Naive thymus-derived CD4-positive, alpha-beta T cell (primary cell): ENCODE data around the gene TMEM242. TPM values are rescaled to one million over a fixed set of nuclear protein-coding genes. Genes with fewer than 3 reads are reported as not detected.

Experiments used
- ATAC-seq: fragments of 150-1000 bp; cut with Tn5 transposase; 2 replicates; pipeline ENCODE4 v1.10.0; 2021; ENCODE audit warnings: mild to moderate bottlenecking, moderate library complexity
- CTCF ChIA-PET: fragments of 350-600 bp; sonication (Branson Sonifier 250); formaldehyde crosslinking; loops from one replicate; lab custom pipeline; 2021; ENCODE audit warnings: antibody characterized with exemption; lab: Charles Lee
- POLR2A ChIA-PET: fragments of 350-600 bp; sonication (Branson Sonifier 250); formaldehyde crosslinking; loops from one replicate; lab custom pipeline; 2021; ENCODE audit warnings: antibody characterized with exemption, inconsistent platforms; lab: Charles Lee
- DNase-seq, 9 donors: peaks; one replicate each; pipeline versions ENCODE4 v3.0.0 to v3.0.0-alpha.2; 2020 to 2022; ENCODE audit warnings: mixed read lengths in 1 of 9
- H3K27ac ChIP-seq: one replicate; pipeline ENCODE4 v1.7.0; 2013; ENCODE audit warnings: mild to moderate bottlenecking, low read depth, low read length, moderate library complexity
- H3K27me3 ChIP-seq, 2 donors: one replicate each; pipeline ENCODE4 v1.7.0; 2013; ENCODE audit warnings: low read length in 2 of 2, mild to moderate bottlenecking in 2 of 2, moderate library complexity in 2 of 2; ENCODE audit not compliant: control insufficient read depth in 2 of 2, insufficient read depth in 2 of 2
- H3K36me3 ChIP-seq, 3 experiments: 1 replicate in 2 of 3; 2 replicates in 1 of 3; pipeline ENCODE4 v1.7.0; 2013; ENCODE audit warnings: low read length in 3 of 3, mild to moderate bottlenecking in 3 of 3, moderate library complexity in 1 of 3; ENCODE audit not compliant: insufficient read depth in 3 of 3, control insufficient read depth in 2 of 3
- H3K4me1 ChIP-seq, 2 donors: one replicate each; pipeline ENCODE4 v1.7.0; 2013; ENCODE audit warnings: low read length in 2 of 2, mild to moderate bottlenecking in 2 of 2, moderate library complexity in 1 of 2; ENCODE audit not compliant: control insufficient read depth in 2 of 2, insufficient read depth in 2 of 2
- H3K4me3 ChIP-seq: 2 replicates; pipeline ENCODE4 v1.7.0; 2013; ENCODE audit warnings: mild to moderate bottlenecking, low read length
- H3K9me3 ChIP-seq, 3 experiments: 1 replicate in 2 of 3; 2 replicates in 1 of 3; pipeline ENCODE4 v1.7.0; 2013; ENCODE audit warnings: low read length in 3 of 3; ENCODE audit not compliant: control insufficient read depth in 2 of 3
- H3K27ac Mint-ChIP-seq, 9 donors: one replicate each; pipeline ENCODE4 v1.8.0; 2020 to 2022; ENCODE audit warnings: mixed read lengths in 9 of 9, mild to moderate bottlenecking in 8 of 9, moderate library complexity in 5 of 9, inconsistent platforms in 2 of 9
- H3K27me3 Mint-ChIP-seq, 5 donors: one replicate each; pipeline ENCODE4 v1.8.0; 2021 to 2022; ENCODE audit warnings: mixed read lengths in 5 of 5, mild to moderate bottlenecking in 1 of 5
- H3K36me3 Mint-ChIP-seq, 5 donors: one replicate each; pipeline ENCODE4 v1.8.0; 2020 to 2022; ENCODE audit warnings: mixed read lengths in 5 of 5, mild to moderate bottlenecking in 3 of 5, inconsistent platforms in 1 of 5
- H3K4me1 Mint-ChIP-seq, 7 donors: one replicate each; pipeline ENCODE4 v1.8.0; 2020 to 2022; ENCODE audit warnings: mixed read lengths in 7 of 7, mild to moderate bottlenecking in 3 of 7, inconsistent platforms in 1 of 7
- H3K4me3 Mint-ChIP-seq, 10 donors: one replicate each; pipeline ENCODE4 v1.8.0; 2020 to 2022; ENCODE audit warnings: mild to moderate bottlenecking in 10 of 10, mixed read lengths in 10 of 10, moderate library complexity in 6 of 10, inconsistent platforms in 2 of 10
- H3K9me3 Mint-ChIP-seq, 11 donors: one replicate each; pipeline ENCODE4 v1.8.0; 2020 to 2022; ENCODE audit warnings: mixed read lengths in 11 of 11, mild to moderate bottlenecking in 4 of 11, inconsistent platforms in 1 of 11, moderate library complexity in 1 of 11
- intact Hi-C, 2 donors: fragments of 100-400 bp; cut with micrococcal nuclease; formaldehyde crosslinking; loops; one replicate each; pipeline ENCODE4 v1.15.1; 2023
- polyA plus RNA-seq, 2 donors: library from polyadenylated mRNA; unstranded; fragments of 300-500 nt; fragmentation: Illumina TruSeq; gene quantifications; one replicate each; pipeline ENCODE4 v1.2.3, GENCODE V29; 2021
- total RNA-seq, 6 experiments: library from RNA in 5 of 6; stranded (reverse) in 5 of 6; gene quantifications; 1 replicate in 5 of 6; 2 replicates in 1 of 6; pipeline ENCODE4 v1.2.3 and lab custom pipeline; 2021 to 2026

TMEM242 gene
- total and polyA plus RNA-seq, 7 experiments from 2014 or later, result 6.6 to 15.6 (median 12.8) TPM

DNA sequence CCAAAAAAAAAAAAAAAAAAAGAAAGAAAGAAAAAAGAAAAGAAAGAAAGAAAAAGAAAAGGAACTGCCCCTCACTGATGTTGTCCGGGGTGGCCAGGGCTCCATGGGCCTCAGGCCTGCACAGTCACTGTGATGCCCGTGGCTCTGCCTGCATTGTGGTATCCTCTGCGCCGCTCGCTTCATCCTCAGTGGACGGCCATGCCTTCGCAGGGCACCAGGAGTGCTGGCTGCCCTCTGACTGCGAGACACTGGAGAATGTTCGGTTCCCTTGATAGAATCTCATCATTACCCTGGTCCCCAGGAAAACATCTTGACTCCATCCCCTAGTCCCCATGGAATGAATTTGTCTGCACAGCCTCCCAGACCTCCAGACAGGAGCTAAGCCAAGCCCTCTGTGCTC, 61.7 kb downstream of the TMEM242 start:
- no peak overlapping the region for H3K4me3 Mint-ChIP-seq
- H3K36me3 Mint-ChIP-seq, result no peaks in the 10 kb centered on the region
- H3K27ac Mint-ChIP-seq, result no peak overlapping the region
- ChIA-PET CTCF (no interaction called here), POLR2A (no interaction called here)
- intact Hi-C loops, result no loop called here
- no peak for ATAC-seq
- H3K27ac ChIP-seq, result no peak overlapping the region
- no peaks in the 10 kb centered on the region for H3K27me3 ChIP-seq
- DNase-seq, result no peak
- H3K4me1 ChIP-seq, result peaks cover 0 to 21% of the 10 kb centered on the region in 2 donors
- H3K36me3 ChIP-seq, result no peaks in the 10 kb centered on the region
- H3K9me3 Mint-ChIP-seq, result no peaks in the 10 kb centered on the region
- peaks cover 0 to 11% (median 7%) of the 10 kb centered on the region in 7 donors for H3K4me1 Mint-ChIP-seq
- peaks cover 0 to 16% (median 0%) of the 10 kb centered on the region in 5 donors for H3K27me3 Mint-ChIP-seq
- H3K9me3 ChIP-seq, result no peaks in the 10 kb centered on the region
- H3K4me3 ChIP-seq, result no peak overlapping the region

DNA sequence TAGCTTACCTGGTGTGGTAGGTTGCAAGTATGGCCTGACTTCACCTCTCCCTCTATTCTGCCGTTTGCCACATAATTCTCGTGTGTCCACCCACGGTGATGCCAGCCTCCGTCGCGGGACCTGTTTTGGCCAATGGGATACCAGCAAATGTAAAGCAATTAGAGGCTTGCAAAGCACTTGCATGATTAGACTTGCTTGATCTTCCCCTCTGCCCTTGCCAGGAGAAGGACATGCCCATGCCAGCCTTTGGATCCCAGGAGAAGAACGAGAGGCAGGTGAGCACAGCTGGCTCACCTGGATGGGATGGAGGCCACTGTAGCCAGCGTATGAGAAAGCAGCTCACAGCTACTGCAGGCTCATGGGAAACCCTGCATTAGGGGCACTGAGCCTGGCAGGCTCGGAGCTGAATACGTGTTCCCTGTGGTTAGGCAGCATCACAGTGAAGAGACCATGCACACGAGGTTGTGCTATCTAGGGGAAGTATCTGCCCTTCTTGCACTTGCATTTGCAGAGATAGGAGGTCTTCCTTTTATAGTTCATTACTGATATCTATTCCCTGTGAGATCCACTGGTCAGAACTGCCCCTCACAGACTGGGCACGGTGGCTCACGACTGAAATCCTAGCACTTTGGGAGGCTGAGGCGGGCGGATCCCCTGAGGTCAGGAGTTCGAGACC, 62.4 kb downstream of the TMEM242 start:
- ChIA-PET CTCF (interaction anchor here (0.6 kb wide), 2 partner anchors 14 to 136 kb away, joined by 3 read pairs; no protein-coding TSS in a partner anchor), POLR2A (interaction anchor here (0.6 kb wide), 1 partner anchor 26 kb away, joined by 4 read pairs; no protein-coding TSS in a partner anchor)
- Mint-ChIP-seq H3K4me1 (peaks cover 0 to 11% (median 7%) of the 10 kb centered on the region in 7 donors), H3K27ac (no peak overlapping the region), H3K4me3 (no peak overlapping the region), H3K9me3 (no peaks in the 10 kb centered on the region), H3K36me3 (no peaks in the 10 kb centered on the region), H3K27me3 (peaks cover 0 to 18% (median 3%) of the 10 kb centered on the region in 5 donors)
- ATAC-seq (no peak), DNase-seq (no peak)
- H3K4me3 ChIP-seq, result no peak overlapping the region
- no peak overlapping the region for H3K27ac ChIP-seq
- intact Hi-C loops, result no loop called here
- H3K27me3 ChIP-seq, result no peaks in the 10 kb centered on the region
- peaks cover 0 to 21% of the 10 kb centered on the region in 2 donors for H3K4me1 ChIP-seq
- H3K36me3 ChIP-seq, result no peaks in the 10 kb centered on the region
- H3K9me3 ChIP-seq, result no peaks in the 10 kb centered on the region

DNA sequence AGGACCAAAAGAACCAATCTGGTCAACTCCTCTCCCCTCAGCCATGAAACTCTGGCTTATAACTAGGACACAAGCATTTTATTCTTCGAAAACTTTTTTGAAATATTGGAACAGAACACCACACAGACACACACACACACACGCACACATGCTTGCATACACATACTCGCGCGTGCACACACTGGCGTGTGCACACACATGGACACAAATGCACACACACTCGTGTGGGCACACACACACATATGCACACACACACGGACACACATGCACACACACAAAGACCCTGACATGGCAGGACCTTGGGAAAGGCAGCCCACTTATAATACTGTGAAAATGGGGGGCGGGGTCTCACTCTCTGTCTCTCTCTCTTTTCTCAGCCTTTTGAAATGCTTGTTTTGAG, 63.9 kb downstream of the TMEM242 start:
- Histone ChIP-seq H3K36me3 (no peaks in the 10 kb centered on the region), H3K27me3 (no peaks in the 10 kb centered on the region), H3K27ac (no peak overlapping the region), H3K9me3 (no peaks in the 10 kb centered on the region), H3K4me1 (peaks cover 0 to 21% of the 10 kb centered on the region in 2 donors), H3K4me3 (no peak overlapping the region)
- Mint-ChIP-seq H3K27ac (peak overlapping the region in 2 of 9 donors; percentile 27), H3K9me3 (no peaks in the 10 kb centered on the region), H3K4me1 (peaks cover 0 to 11% (median 7%) of the 10 kb centered on the region in 7 donors), H3K4me3 (peak overlapping the region in 2 of 10 donors; percentile 44 to 52), H3K27me3 (peaks cover 0 to 18% (median 6%) of the 10 kb centered on the region in 5 donors), H3K36me3 (no peaks in the 10 kb centered on the region)
- POLR2A ChIA-PET, result no interaction called here
- ATAC-seq (no peak), DNase-seq (no peak)
- CTCF ChIA-PET, result no interaction called here
- intact Hi-C loops, result no loop called here

DNA sequence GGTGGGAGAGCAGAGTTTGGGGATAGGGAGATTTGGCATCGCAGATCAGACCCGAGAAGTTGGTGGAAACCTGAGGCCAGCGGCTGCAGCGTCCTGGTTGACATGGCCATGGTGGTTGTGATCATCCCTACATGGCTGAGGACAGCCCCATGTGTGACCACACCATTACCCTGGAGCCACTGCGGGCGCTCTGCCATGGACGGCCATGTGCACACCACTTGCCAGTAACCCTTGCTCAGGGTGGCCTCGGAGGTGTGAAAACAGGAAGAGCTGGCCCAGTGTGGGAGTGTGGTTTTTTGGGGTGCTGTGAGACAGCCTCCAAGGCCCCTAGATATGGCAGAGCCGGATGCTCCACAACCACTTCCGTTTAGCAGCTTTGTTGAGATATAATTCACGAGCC, 64.4 kb downstream of the TMEM242 start:
- ChIA-PET CTCF (no interaction called here), POLR2A (no interaction called here)
- Mint-ChIP-seq H3K36me3 (no peaks in the 10 kb centered on the region), H3K27ac (peak overlapping the region in 1 of 9 donors; percentile 59), H3K27me3 (peaks cover 0 to 23% (median 6%) of the 10 kb centered on the region in 5 donors), H3K4me1 (peaks cover 0 to 11% (median 7%) of the 10 kb centered on the region in 7 donors), H3K4me3 (no peak overlapping the region), H3K9me3 (no peaks in the 10 kb centered on the region)
- Histone ChIP-seq H3K4me1 (peaks cover 0 to 21% of the 10 kb centered on the region in 2 donors), H3K27ac (no peak overlapping the region), H3K36me3 (no peaks in the 10 kb centered on the region), H3K9me3 (no peaks in the 10 kb centered on the region), H3K4me3 (no peak overlapping the region), H3K27me3 (no peaks in the 10 kb centered on the region)
- ATAC-seq, result peak; percentile 71
- intact Hi-C loops, result no loop called here
- peak in 1 of 9 donors; percentile 10 for DNase-seq

DNA sequence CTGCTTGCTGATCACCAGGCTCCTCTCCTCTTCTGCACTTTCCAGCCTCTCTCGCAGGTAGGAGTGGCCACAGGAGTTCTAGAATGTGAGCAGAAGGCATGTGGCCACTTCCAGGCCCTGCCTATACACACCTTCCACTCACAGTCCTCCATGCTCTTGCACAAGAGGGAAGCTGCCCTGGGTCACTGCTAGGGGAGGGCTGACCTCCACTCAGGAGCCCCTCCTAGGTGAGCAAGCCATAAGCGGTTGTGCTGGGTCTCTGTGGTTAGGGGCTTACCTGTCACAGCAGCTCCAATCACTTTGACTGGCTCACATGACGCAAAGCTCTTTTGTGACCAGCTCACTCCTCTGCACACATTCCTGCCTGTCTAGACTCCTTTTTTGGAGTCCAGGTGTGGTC, 68.2 kb downstream of the TMEM242 start:
- H3K36me3 Mint-ChIP-seq, result no peaks in the 10 kb centered on the region
- no peak for ATAC-seq

DNA sequence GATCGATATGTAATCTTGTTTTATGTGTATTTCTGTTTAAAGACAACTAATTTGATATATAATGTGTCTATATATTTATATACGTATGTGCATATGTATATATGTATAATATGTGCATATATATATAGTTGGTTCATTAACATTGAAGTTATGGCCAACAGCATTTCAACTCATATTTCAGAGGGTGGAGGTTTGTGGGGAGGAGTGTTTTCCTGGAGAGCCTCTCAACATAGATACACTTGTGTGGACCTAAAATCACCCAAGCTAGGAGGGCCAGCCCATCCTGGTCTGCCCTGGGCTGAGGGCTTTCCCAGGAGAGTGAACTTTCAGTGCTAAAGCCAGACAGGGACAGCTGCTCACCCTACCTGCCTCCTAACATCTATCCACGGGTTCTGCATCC, 68.8 kb downstream of the TMEM242 start:
- Mint-ChIP-seq H3K36me3 (no peaks in the 10 kb centered on the region), H3K27ac (no peak overlapping the region), H3K9me3 (peaks cover 0 to 1% (median 0%) of the 10 kb centered on the region in 11 donors), H3K4me1 (peaks cover 0 to 8% (median 2%) of the 10 kb centered on the region in 7 donors), H3K4me3 (no peak overlapping the region), H3K27me3 (peaks cover 0 to 28% (median 6%) of the 10 kb centered on the region in 5 donors)
- H3K4me3 ChIP-seq, result no peak overlapping the region
- intact Hi-C loops, result no loop called here
- no peaks in the 10 kb centered on the region for H3K27me3 ChIP-seq
- CTCF ChIA-PET, result no interaction called here
- no peak for ATAC-seq
- no peaks in the 10 kb centered on the region for H3K9me3 ChIP-seq
- POLR2A ChIA-PET, result no interaction called here
- DNase-seq, result no peak
- no peak overlapping the region for H3K27ac ChIP-seq
- H3K4me1 ChIP-seq, result peaks cover 0 to 13% of the 10 kb centered on the region in 2 donors
- H3K36me3 ChIP-seq, result no peaks in the 10 kb centered on the region

More for the DNA sequence above, 68.2 kb downstream of the TMEM242 start:
- intact Hi-C loops, result no loop called here
- Histone ChIP-seq H3K36me3 (no peaks in the 10 kb centered on the region), H3K4me3 (no peak overlapping the region), H3K9me3 (no peaks in the 10 kb centered on the region), H3K27me3 (no peaks in the 10 kb centered on the region), H3K27ac (no peak overlapping the region), H3K4me1 (peaks cover 0 to 18% of the 10 kb centered on the region in 2 donors)
- H3K27ac Mint-ChIP-seq, result no peak overlapping the region
- H3K4me1 Mint-ChIP-seq, result peaks cover 0 to 11% (median 5%) of the 10 kb centered on the region in 7 donors
- H3K4me3 Mint-ChIP-seq, result no peak overlapping the region
- ChIA-PET POLR2A (no interaction called here), CTCF (no interaction called here)
- peaks cover 0 to 26% (median 6%) of the 10 kb centered on the region in 5 donors for H3K27me3 Mint-ChIP-seq
- no peaks in the 10 kb centered on the region for H3K9me3 Mint-ChIP-seq
- no peak for DNase-seq
